OCI-LY1 (cell line): Measurements from ENCODE around the gene SCN1A.

Source experiments
- H2AFZ ChIP-seq: fragments of 200-600 bp; sonication (generic), shearing (Covaris generic); 2 replicates; pipeline ENCODE4 v1.6.0; 2014; ENCODE audit warnings: antibody characterized with exemption, mild to moderate bottlenecking, low read length
- H3F3A ChIP-seq: fragments of 200-600 bp; sonication (generic), shearing (Covaris generic); 2 replicates; pipeline ENCODE4 v1.6.0; 2014; ENCODE audit warnings: mild to moderate bottlenecking, antibody characterized with exemption, low read length, moderate library complexity; ENCODE audit not compliant: insufficient read depth
- H3K27ac ChIP-seq: fragments of 200-600 bp; sonication (generic); 2 replicates; pipeline ENCODE4 v1.5.1; 2014; ENCODE audit warnings: low read length, mixed run types, mild to moderate bottlenecking, low read depth; ENCODE audit not compliant: poor library complexity, severe bottlenecking
- H3K27me3 ChIP-seq: fragments of 200-600 bp; sonication (generic); 2 replicates; pipeline ENCODE4 v1.6.0; 2014; ENCODE audit warnings: antibody characterized with exemption, mild to moderate bottlenecking, low read length, moderate library complexity; ENCODE audit not compliant: insufficient read depth
- H3K36me3 ChIP-seq: fragments of 200-600 bp; sonication (generic); 2 replicates; pipeline ENCODE4 v1.6.1; 2014; ENCODE audit warnings: mild to moderate bottlenecking, antibody characterized with exemption, low read length, moderate library complexity, mixed read lengths; ENCODE audit not compliant: insufficient read depth
- H3K4me1 ChIP-seq: fragments of 200-600 bp; sonication (generic); 2 replicates; pipeline ENCODE4 v1.5.1; 2014; ENCODE audit warnings: mild to moderate bottlenecking, low read length, moderate library complexity; ENCODE audit not compliant: insufficient read depth, severe bottlenecking
- H3K4me2 ChIP-seq: fragments of 200-600 bp; sonication (generic), shearing (Covaris generic); 2 replicates; pipeline ENCODE4 v1.6.1; 2014; ENCODE audit warnings: low read length
- H3K4me3 ChIP-seq: fragments of 200-600 bp; sonication (generic); 2 replicates; pipeline ENCODE4 v1.5.1; 2014; ENCODE audit warnings: low read length, low read depth, mild to moderate bottlenecking, mixed read lengths; ENCODE audit not compliant: poor library complexity, severe bottlenecking
- H3K79me2 ChIP-seq: fragments of 200-600 bp; shearing (Covaris generic); 2 replicates; pipeline ENCODE4 v1.6.1; 2016; ENCODE audit warnings: mixed run types, low read length, mixed read lengths; ENCODE audit not compliant: insufficient read depth
- H3K9ac ChIP-seq: fragments of 200-600 bp; sonication (generic), shearing (Covaris generic); 2 replicates; pipeline ENCODE4 v1.6.1; 2014; ENCODE audit warnings: mild to moderate bottlenecking, low read length, mixed read lengths
- H3K9me2 ChIP-seq: fragments of 200-600 bp; sonication (generic), shearing (Covaris generic); 2 replicates; pipeline ENCODE4 v1.6.1; 2014; ENCODE audit warnings: low read depth, mild to moderate bottlenecking, low read length, mixed read lengths
- H3K9me3 ChIP-seq: fragments of 200-600 bp; shearing (Covaris generic); 2 replicates; pipeline ENCODE4 v1.6.1; 2014; ENCODE audit warnings: low read length, mixed read lengths
- H4K20me1 ChIP-seq: fragments of 200-600 bp; sonication (generic), shearing (Covaris generic); 2 replicates; pipeline ENCODE4 v1.6.0; 2016; ENCODE audit warnings: mild to moderate bottlenecking, low read length; ENCODE audit not compliant: insufficient read depth
- CTCF ChIP-seq: fragments of 200-600 bp; sonication (generic), shearing (Covaris generic); IDR thresholded peaks from 2 replicates; pipeline ENCODE4 v1.5.1; 2017; ENCODE audit warnings: mild to moderate bottlenecking, antibody characterized with exemption, low read length, moderate library complexity, mixed read lengths
- EZH2 ChIP-seq: fragments of 200-600 bp; sonication (generic), shearing (Covaris generic); IDR thresholded peaks from 2 replicates; pipeline ENCODE4 v1.8.0; 2017; ENCODE audit warnings: borderline replicate concordance, mixed run types, mild to moderate bottlenecking, antibody characterized with exemption, low read length, moderate library complexity, mixed read lengths

The SCN1A gene

GRCh38 chr2:166117491-166117890 lies 10.3 kb downstream of the SCN1A start:
- Histone ChIP-seq H3K27ac (no peak overlapping the region), H3K36me3 (no peaks in the 10 kb centered on the region), H3F3A (no peaks in the 10 kb centered on the region), H3K4me2 (no peak overlapping the region), H3K4me3 (no peak overlapping the region), H3K9me2 (no peaks in the 10 kb centered on the region), H4K20me1 (no peaks in the 10 kb centered on the region), H3K79me2 (no peaks in the 10 kb centered on the region), H3K27me3 (no peaks in the 10 kb centered on the region), H3K9me3 (no peaks in the 10 kb centered on the region), H2AFZ (no peak overlapping the region), H3K9ac (no peak overlapping the region), H3K4me1 (no peaks in the 10 kb centered on the region)
- TF ChIP-seq CTCF (no peak), EZH2 (no peak)

GRCh38 chr2:166115589-166115988 lies 12.2 kb downstream of the SCN1A start:
- Histone ChIP-seq H3K79me2 (no peaks in the 10 kb centered on the region), H3K4me2 (no peak overlapping the region)

GRCh38 chr2:166112193-166112605 lies 15.6 kb downstream of the SCN1A start:
- H2AFZ ChIP-seq = no peak overlapping the region
- no peaks in the 10 kb centered on the region for H3K36me3 ChIP-seq
- no peaks in the 10 kb centered on the region for H4K20me1 ChIP-seq
- no peaks in the 10 kb centered on the region for H3K27me3 ChIP-seq
- H3K9ac ChIP-seq = no peak overlapping the region
- no peaks in the 10 kb centered on the region for H3F3A ChIP-seq
- no peaks in the 10 kb centered on the region for H3K9me2 ChIP-seq
- no peaks in the 10 kb centered on the region for H3K4me1 ChIP-seq
- TF ChIP-seq EZH2 = no peak
- TF ChIP-seq CTCF = no peak
- no peak overlapping the region for H3K4me3 ChIP-seq
- no peak overlapping the region for H3K27ac ChIP-seq
- H3K4me2 ChIP-seq = no peak overlapping the region
- no peaks in the 10 kb centered on the region for H3K9me3 ChIP-seq
- H3K79me2 ChIP-seq = no peaks in the 10 kb centered on the region

More at GRCh38 chr2:166115589-166115988, 12.2 kb downstream of the SCN1A start:
- Histone ChIP-seq H3K27ac (no peak overlapping the region), H3K9me3 (no peaks in the 10 kb centered on the region), H3K27me3 (no peaks in the 10 kb centered on the region), H3F3A (no peaks in the 10 kb centered on the region), H3K4me3 (no peak overlapping the region), H3K4me1 (no peaks in the 10 kb centered on the region), H2AFZ (no peak overlapping the region), H3K9ac (no peak overlapping the region), H3K36me3 (no peaks in the 10 kb centered on the region), H4K20me1 (no peaks in the 10 kb centered on the region), H3K9me2 (no peaks in the 10 kb centered on the region)
- TF ChIP-seq CTCF = no peak
- no peak for TF ChIP-seq EZH2
